Liver (tissue), 9 donors: ENCODE measurements around the gene CLTC. TPM values are rescaled to one million over a fixed set of nuclear protein-coding genes. Genes with fewer than 3 reads are reported as not detected.

Experiments
- DNase-seq: peaks from one replicate; pipeline ENCODE4 v3.0.0-alpha.2; 2017; ENCODE audit warnings: low spot score
- H3K27ac ChIP-seq, 2 donors: one replicate each; pipeline ENCODE4 v1.7.0; 2013; ENCODE audit warnings: inconsistent platforms in 2 of 2, low read length in 2 of 2, control low read depth in 1 of 2, low read depth in 1 of 2, mild to moderate bottlenecking in 1 of 2
- H3K27me3 ChIP-seq, 4 donors: one replicate each; pipeline versions ENCODE4 v1.6.1 to v1.7.0; 2013; ENCODE audit warnings: low read length in 3 of 4, inconsistent platforms in 1 of 4, mild to moderate bottlenecking in 1 of 4, moderate library complexity in 1 of 4; ENCODE audit not compliant: control insufficient read depth in 4 of 4, insufficient read depth in 4 of 4
- H3K36me3 ChIP-seq, 4 donors: one replicate each; pipeline versions ENCODE4 v1.6.1 to v1.7.0; 2013; ENCODE audit warnings: low read length in 3 of 4, mild to moderate bottlenecking in 3 of 4, low read depth in 1 of 4, moderate library complexity in 1 of 4; ENCODE audit not compliant: control insufficient read depth in 4 of 4, insufficient read depth in 3 of 4
- H3K4me1 ChIP-seq, 4 donors: one replicate each; pipeline versions ENCODE4 v1.6.1 to v1.7.0; 2013; ENCODE audit warnings: low read length in 3 of 4, mild to moderate bottlenecking in 3 of 4, moderate library complexity in 1 of 4; ENCODE audit not compliant: control insufficient read depth in 4 of 4, insufficient read depth in 4 of 4
- H3K4me3 ChIP-seq, 3 donors: one replicate each; pipeline versions ENCODE4 v1.6.1 to v1.7.0; 2013; ENCODE audit warnings: low read length in 3 of 3, control low read depth in 1 of 3, low read depth in 1 of 3, mild to moderate bottlenecking in 1 of 3
- H3K9ac ChIP-seq, 2 donors: one replicate each; pipeline ENCODE4 v1.7.0; 2013; ENCODE audit warnings: low read length in 2 of 2, mild to moderate bottlenecking in 2 of 2, moderate library complexity in 2 of 2, control low read depth in 1 of 2, low read depth in 1 of 2
- H3K9me3 ChIP-seq, 4 donors: one replicate each; pipeline versions ENCODE4 v1.6.1 to v1.7.0; 2013; ENCODE audit warnings: low read length in 3 of 4; ENCODE audit not compliant: control insufficient read depth in 4 of 4
- EGR1 ChIP-seq, 2 donors: IDR thresholded peaks; 2 replicates each; pipeline ENCODE4 v1.6.1; 2016 to 2018; ENCODE audit warnings: antibody characterized with exemption in 2 of 2, low read depth in 2 of 2
- FOXA2 ChIP-seq: IDR thresholded peaks from 2 replicates; pipeline ENCODE4 v1.6.1; 2016; ENCODE audit warnings: antibody characterized with exemption
- MAX ChIP-seq: IDR thresholded peaks from 2 replicates; pipeline ENCODE4 v1.6.1; 2016; ENCODE audit warnings: antibody characterized with exemption
- RAD21 ChIP-seq, 2 donors: IDR thresholded peaks; 2 replicates each; pipeline ENCODE4 v1.6.1; 2016; ENCODE audit warnings: antibody characterized with exemption in 2 of 2, mild to moderate bottlenecking in 2 of 2
- REST ChIP-seq: IDR thresholded peaks from 2 replicates; pipeline ENCODE4 v1.6.1; 2016; ENCODE audit warnings: antibody characterized with exemption, mild to moderate bottlenecking
- WGBS: extraction: QIAGEN DNeasy Blood & Tissue Kit; methylation state at CpG from one replicate; pipeline ENCODE4 v1.1.7; 2013; 5-methylcytosine and 5-hydroxymethylcytosine counted together
- polyA plus RNA-seq, 2 donors: library from polyadenylated mRNA; stranded (reverse) in 1 of 2; unstranded in 1 of 2; fragments of 200-250 nt in 1 of 2; fragments of >200 nt in 1 of 2; fragmentation: Nextera tagmentation in 1 of 2; extraction: Ambion mirVana in 1 of 2; gene quantifications; one replicate each; pipeline versions ENCODE4 v1.2.1 to v1.2.3, GENCODE V29; 2013 to 2015
- total RNA-seq, 2 donors: library from RNA; depleted of rRNA; stranded (reverse); fragments of >200 nt; gene quantifications; one replicate each; pipeline ENCODE4 v1.2.3, GENCODE V29; 2014
- donor health status: healthy.
- donor health status: healthy.
- donor health status: healthy.
- donor health status: healthy.
- donor health status: healthy.

The CLTC gene
- total and polyA plus RNA-seq, 4 donors, result 59.9 to 282 (median 172) TPM

GRCh38 chr17:59637611-59638310, 18.1 kb downstream of the CLTC start:
- DNase-seq, result peak; percentile 52
- TF ChIP-seq REST (no peak), RAD21 (IDR thresholded peaks at IDR 0.05) (no peak)
- H3K4me1 ChIP-seq, result peaks cover 7 to 24% (median 11%) of the 10 kb centered on the region in 4 donors
- H3K9ac ChIP-seq, result no peak overlapping the region
- no peaks in the 10 kb centered on the region for H3K9me3 ChIP-seq
- H3K27ac ChIP-seq, result no peak overlapping the region
- WGBS, result 98% methylated on average over 1 of the region's 1 CpG
- no peaks in the 10 kb centered on the region for H3K27me3 ChIP-seq
- no peaks in the 10 kb centered on the region for H3K36me3 ChIP-seq
- H3K4me3 ChIP-seq, result no peak overlapping the region

- H3K27ac ChIP-seq, result no peak overlapping the region
- DNase-seq, result no peak
- H3K27me3 ChIP-seq, result no peaks in the 10 kb centered on the region
- 79% methylated on average over 10 of the region's 10 CpGs for WGBS
- H3K36me3 ChIP-seq, result no peaks in the 10 kb centered on the region
- no peak overlapping the region for H3K9ac ChIP-seq
- no peaks in the 10 kb centered on the region for H3K9me3 ChIP-seq
- no peak overlapping the region for H3K4me3 ChIP-seq
- peaks cover 7 to 25% (median 11%) of the 10 kb centered on the region in 4 donors for H3K4me1 ChIP-seq
- TF ChIP-seq FOXA2 (no peak), EGR1 (IDR thresholded peaks at IDR 0.05; ENCODE audit: low read depth in 2 of 2) (no peak), RAD21 (IDR thresholded peaks at IDR 0.05) (no peak), REST (no peak)
These were observed 18.9 kb downstream of the CLTC start for GRCh38 chr17:59638553-59638952.

- Histone ChIP-seq H3K4me3 (no peak overlapping the region), H3K36me3 (peaks cover 2 to 17% (median 10%) of the 10 kb centered on the region in 4 donors), H3K27me3 (no peaks in the 10 kb centered on the region), H3K9me3 (no peaks in the 10 kb centered on the region), H3K9ac (no peak overlapping the region), H3K27ac (no peak overlapping the region), H3K4me1 (peaks cover 2 to 16% (median 6%) of the 10 kb centered on the region in 4 donors)
- TF ChIP-seq REST, result no peak
- no peak for TF ChIP-seq MAX
- no peak for DNase-seq
- WGBS, result 35% methylated on average over 2 of the region's 2 CpGs
These were observed 22.2 kb downstream of the CLTC start for GRCh38 chr17:59641799-59642484.
